Loucy (cell line): ENCODE results near the gene SPRY4.

Experiments used
- CTCF ChIP-seq: fragments of 200-600 bp; sonication (generic); conservative IDR thresholded peaks from 2 replicates; pipeline ENCODE4 v1.5.1; 2014; ENCODE audit warnings: mild to moderate bottlenecking, antibody characterized with exemption, low read length
- EZH2phosphoT487 ChIP-seq: fragments of 200-600 bp; IDR thresholded peaks from 2 replicates; pipeline ENCODE4 v1.6.1; 2018; ENCODE audit warnings: antibody characterized with exemption, mild to moderate bottlenecking, moderate library complexity, borderline replicate concordance

- TF ChIP-seq CTCF (no peak), EZH2phosphoT487 (no peak)
Observed at GRCh38 chr5:142280066-142281007, 44.5 kb downstream of the SPRY4 start.
